DMS53 treated with DMSO at 0.1 percent for 48 hours (cell line): Measurements from ENCODE around the gene METRNL.

Source experiments
- DNase-seq: peaks from one replicate; lab custom pipeline; 2025; ENCODE audit not compliant: unreplicated experiment; lab: John Stamatoyannopoulos, UW

The METRNL gene

GRCh38 chr17:83078378-83079351, 744 bp upstream of the METRNL start:
- DNase-seq = no peak

DNA sequence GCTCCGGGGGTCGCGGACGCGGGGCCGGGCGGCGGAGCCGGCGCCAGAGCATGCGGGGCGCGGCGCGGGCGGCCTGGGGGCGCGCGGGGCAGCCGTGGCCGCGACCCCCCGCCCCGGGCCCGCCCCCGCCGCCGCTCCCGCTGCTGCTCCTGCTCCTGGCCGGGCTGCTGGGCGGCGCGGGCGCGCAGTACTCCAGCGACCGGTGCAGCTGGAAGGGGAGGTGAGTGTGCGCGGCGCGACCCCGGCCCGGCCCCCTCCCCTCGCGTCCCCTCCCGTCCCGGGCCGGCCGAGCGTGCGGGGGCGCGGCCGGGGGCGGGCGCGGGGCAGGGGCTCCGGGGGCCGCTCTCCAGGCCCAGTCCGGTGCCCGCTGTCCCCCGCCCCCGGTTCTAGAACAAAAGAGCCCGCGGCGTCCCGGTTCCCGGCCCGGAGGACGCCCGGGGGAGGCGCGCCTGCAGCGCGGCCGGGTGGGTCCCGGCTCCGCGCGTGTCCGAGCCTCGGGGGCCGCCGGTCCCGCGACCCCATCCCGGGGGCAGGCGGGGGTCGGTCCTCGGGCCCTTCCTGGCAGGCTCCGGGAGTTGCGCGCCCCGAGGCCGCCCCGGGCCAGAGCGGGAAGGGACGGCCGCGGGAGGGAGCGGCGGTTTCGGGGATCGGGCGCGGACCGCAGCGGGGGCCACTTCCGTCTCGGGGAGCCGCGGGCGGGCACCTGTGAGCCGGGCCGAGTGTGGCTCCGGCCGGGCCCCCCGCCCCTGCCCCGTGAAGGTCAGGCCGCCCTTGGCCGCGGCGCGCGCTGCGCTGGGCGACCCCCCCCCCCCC, 563 bp downstream of the METRNL start:
- DNase-seq = no peak

DNA sequence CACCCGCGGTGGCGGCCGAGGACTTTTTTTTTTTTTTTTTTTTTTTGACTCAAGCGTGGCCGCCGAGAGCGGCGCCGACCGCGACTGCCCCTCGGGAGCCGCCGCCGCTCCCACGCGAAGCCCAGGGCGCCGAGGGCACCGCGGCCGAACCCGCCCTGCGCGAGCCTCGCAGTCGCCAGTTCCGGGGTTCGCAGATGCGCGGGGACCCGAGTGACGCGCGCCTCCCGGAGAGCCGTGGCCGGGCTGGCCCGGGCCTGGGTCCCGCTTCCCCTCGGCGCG, 1.1 kb downstream of the METRNL start:
- no peak for DNase-seq

- no peak for DNase-seq
These were observed 1.7 kb downstream of the METRNL start for GRCh38 chr17:83080858-83081683.

GRCh38 chr17:83081684-83082201, 2.3 kb downstream of the METRNL start:
- no peak for DNase-seq

GRCh38 chr17:83082424-83082823, 3.0 kb downstream of the METRNL start:
- DNase-seq = no peak

- no peak for DNase-seq
These were observed 3.5 kb downstream of the METRNL start for GRCh38 chr17:83082909-83083367.

GRCh38 chr17:83083368-83084201, 4.2 kb downstream of the METRNL start:
- no peak for DNase-seq

GRCh38 chr17:83084214-83084613, 4.8 kb downstream of the METRNL start:
- DNase-seq = no peak

DNA sequence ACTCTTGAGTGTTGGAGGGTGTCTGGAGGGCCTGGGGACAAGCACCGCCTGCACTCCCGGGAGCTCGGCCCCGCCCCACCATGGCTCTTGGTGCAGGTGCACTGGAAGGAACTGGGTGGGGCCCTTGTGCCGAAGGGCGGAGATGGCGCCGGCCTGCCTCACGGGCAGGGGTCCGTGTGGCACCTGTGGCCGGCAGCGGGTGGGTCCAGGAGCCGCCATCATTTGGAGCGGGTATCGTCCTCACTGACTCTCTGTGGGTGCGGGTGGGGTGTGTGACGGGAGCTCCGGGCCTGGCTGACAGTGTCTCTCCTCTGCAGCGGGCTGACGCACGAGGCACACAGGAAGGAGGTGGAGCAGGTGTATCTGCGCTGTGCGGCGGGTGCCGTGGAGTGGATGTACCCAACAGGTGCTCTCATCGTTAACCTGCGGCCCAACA, 5.2 kb downstream of the METRNL start:
- peak; percentile 66 for DNase-seq

- DNase-seq = no peak
These were observed 5.7 kb downstream of the METRNL start for GRCh38 chr17:83085103-83085502.

GRCh38 chr17:83085526-83086198, 6.3 kb downstream of the METRNL start:
- no peak for DNase-seq

DNA sequence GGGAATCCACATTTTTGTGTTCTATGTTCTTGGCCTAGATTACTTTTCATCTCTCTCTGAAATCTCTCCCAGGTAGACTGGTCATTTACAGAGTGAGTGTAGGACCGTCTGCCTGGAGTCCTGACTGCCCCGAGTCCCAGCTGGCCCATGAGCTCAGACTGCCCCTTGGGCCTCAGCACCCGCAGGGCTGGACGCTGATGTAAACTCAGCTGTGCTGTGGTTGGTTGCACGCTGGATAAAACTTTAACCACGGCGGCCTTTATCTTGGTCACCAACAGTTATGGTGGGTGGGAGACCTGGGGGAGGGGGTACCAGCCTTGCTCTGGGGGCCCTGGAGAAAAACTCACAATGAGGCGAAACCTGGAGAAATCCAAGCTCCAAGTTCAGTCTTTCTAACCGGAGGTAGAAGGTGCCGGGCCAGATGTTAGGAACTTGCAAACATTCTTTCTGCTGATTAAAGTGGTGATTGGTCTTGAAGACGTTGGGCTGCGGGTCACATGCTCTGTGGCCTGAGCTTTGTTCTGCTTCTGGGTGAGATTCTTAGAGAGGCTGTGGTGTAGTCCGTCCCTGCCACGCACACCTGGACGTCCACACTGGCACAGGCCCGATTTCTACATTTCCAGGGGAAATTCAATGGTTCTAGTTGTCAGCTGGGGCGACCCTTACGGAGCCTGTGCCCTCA, 6.9 kb downstream of the METRNL start:
- DNase-seq = no peak

GRCh38 chr17:83086907-83087787, 7.7 kb downstream of the METRNL start:
- no peak for DNase-seq

DNA sequence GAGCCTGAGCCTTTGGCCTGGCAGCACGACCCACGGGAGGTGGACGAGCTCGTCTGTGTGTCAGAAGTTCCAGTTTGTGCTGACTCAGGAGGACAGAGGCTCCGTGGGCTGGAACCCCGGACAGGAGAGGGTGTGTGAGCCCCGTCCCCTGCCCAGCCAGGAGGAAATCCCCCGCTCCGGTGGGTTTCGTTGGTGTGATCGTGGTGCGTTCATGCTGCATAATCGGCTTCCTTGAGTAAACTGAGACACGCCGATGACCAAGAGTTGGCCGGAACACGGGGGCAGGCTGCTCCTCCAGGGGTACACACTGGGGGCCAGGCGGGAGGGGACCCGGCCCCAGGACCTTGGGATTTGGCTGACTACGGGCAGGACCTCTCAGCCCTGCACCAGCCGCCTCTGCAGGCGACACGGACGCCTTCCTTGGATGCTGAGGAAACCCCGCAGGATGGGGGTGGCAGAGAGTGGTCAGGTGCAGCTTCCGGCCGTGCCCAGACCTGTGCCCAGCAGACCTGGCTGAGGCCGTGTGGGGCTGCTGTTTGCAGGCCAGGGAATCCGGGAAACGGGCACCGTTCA, 8.5 kb downstream of the METRNL start:
- no peak for DNase-seq

DNA sequence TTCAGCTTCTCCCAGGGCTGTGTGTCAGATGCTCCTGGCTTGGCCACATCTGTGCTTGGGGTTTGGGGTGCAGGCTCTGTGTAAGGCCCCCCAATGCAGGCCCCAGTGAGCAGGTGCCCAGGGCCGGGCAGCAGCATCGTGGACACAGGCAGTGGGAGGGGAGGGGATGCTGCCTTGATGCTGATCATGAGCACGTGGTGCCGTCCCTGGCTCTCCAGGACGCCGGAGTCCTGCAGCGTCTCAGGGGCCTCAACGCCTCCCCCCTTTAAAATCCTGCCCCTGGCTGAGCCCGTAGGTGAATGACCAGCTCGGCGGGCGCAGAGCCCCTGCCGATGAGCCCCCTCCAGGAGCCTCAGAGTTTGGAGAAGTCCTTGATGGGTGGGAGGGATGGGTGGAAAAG, 9.0 kb downstream of the METRNL start:
- DNase-seq = no peak

- no peak for DNase-seq
These were observed 9.5 kb downstream of the METRNL start for GRCh38 chr17:83088909-83089308.
